ENCODE measurements around the gene KY. TPM values are rescaled to one million over a fixed set of nuclear protein-coding genes. Genes with fewer than 3 reads are reported as not detected.

Gene KY
- total and polyA plus RNA-seq, 9 of the 15 experiments (the other 6 are each of a cell fraction or from before 2014, with no cell fraction given): not detected

- ChIA-PET POLR2A (interaction anchor here (0.6 kb wide), 1 partner anchor 36 kb away, joined by 3 read pairs; no protein-coding TSS in a partner anchor), CTCF (ENCODE audit: low intra/inter-chr PET ratio) (no interaction called here)
- Histone ChIP-seq H3K9me1 (ENCODE audit: control insufficient read depth, insufficient read depth, low read length) (no peaks in the 10 kb centered on the region), H3K9ac (ENCODE audit: insufficient read depth in 1 of 2, low read depth in 2 of 2, low read length in 2 of 2) (no peak overlapping the region), H3K27me3 (ENCODE audit: control insufficient read depth in 2 of 2, insufficient read depth in 2 of 2, low read length in 2 of 2) (peaks cover 0 to 2% of the 10 kb centered on the region in 2 experiments; a peak in 1 of 5 replicates), H3K9me3 (replicated peaks; ENCODE audit: control insufficient read depth, insufficient read depth, low read depth, low read length) (no peaks in the 10 kb centered on the region), H3K4me3 (no peak overlapping the region), H3K27ac (ENCODE audit: extremely low read depth, low read depth, low read length) (no peak overlapping the region), H3K4me1 (replicated peaks in 1 of 2; ENCODE audit: control insufficient read depth in 2 of 2, insufficient read depth in 2 of 2, low read length in 2 of 2) (no peaks in the 10 kb centered on the region), H3K79me2 (ENCODE audit: control insufficient read depth, insufficient read depth, low read length) (no peaks in the 10 kb centered on the region), H2AFZ (ENCODE audit: low read depth, low read length) (no peak overlapping the region), H4K20me1 (replicated peaks; ENCODE audit: control insufficient read depth, insufficient read depth, low read length) (no peaks in the 10 kb centered on the region), H3K36me3 (ENCODE audit: control insufficient read depth, insufficient read depth, low read length) (no peaks in the 10 kb centered on the region), H3K4me2 (ENCODE audit: insufficient read depth, low read length) (no peak overlapping the region)
- in situ Hi-C loops (cut with MboI) (loop anchor here (5.0 kb wide), 1 partner anchor 84 kb away; no protein-coding TSS in a partner anchor), intact Hi-C loops (cut with micrococcal nuclease) (no loop called here)
- no peak for ATAC-seq
- no peak for DNase-seq (ENCODE audit: extremely low read depth in 1 of 4, low spot score in 3 of 4)
- BruUV-seq (replicated peaks): no TSS peak
- TF ChIP-seq XRCC4 (IDR thresholded peaks at IDR 0.05; ENCODE audit: extremely low read depth, insufficient read depth, insufficient read length) (no peak), FOXJ2 (tag; IDR thresholded peaks at IDR 0.05) (no peak), TEAD4 (IDR thresholded peaks at IDR 0.05; ENCODE audit: low read length) (no peak), TEAD4 (CRISPR knock-in tag; IDR thresholded peaks at IDR 0.05; ENCODE audit: borderline replicate concordance) (no peak), KLF1 (tag; IDR thresholded peaks at IDR 0.05) (no peak), KDM2B (CRISPR knock-in tag; IDR thresholded peaks at IDR 0.05) (no peak), BRF1 (IDR thresholded peaks at IDR 0.05; ENCODE audit: borderline replicate concordance, extremely low read depth, insufficient read length) (no peak), ZNF76 (CRISPR knock-in tag; IDR thresholded peaks at IDR 0.05; ENCODE audit: borderline replicate concordance) (no peak), TEAD2 (tag; IDR thresholded peaks at IDR 0.05) (no peak), E2F3 (CRISPR knock-in tag; IDR thresholded peaks at IDR 0.05) (no peak), EZH2 (IDR thresholded peaks at IDR 0.05; ENCODE audit: borderline replicate concordance, low read depth, low read length) (no peak)
- TF ChIP-seq, protein P1, sequence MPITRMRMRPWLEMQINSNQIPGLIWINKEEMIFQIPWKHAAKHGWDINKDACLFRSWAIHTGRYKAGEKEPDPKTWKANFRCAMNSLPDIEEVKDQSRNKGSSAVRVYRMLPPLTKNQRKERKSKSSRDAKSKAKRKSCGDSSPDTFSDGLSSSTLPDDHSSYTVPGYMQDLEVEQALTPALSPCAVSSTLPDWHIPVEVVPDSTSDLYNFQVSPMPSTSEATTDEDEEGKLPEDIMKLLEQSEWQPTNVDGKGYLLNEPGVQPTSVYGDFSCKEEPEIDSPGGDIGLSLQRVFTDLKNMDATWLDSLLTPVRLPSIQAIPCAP (CRISPR knock-in tag; IDR thresholded peaks at IDR 0.05; ENCODE audit: borderline replicate concordance): no peak
- FAIRE-seq: no peak
- whole genome bisulfite sequencing (ENCODE audit: insufficient coverage, low coverage, missing lambda C conversion rate): 2% methylated on average over 7 of the region's 7 CpGs
These were observed 35.3 kb upstream of the KY start for GRCh38 chr3:134685929-134686802.

Measured in K562 (cell line).